Liver (tissue), 3 donors: ENCODE data around the gene RNF112.

ENCODE experiments used
- FOXA1 ChIP-seq: IDR thresholded peaks from 2 replicates; pipeline ENCODE4 v1.6.1; 2016; ENCODE audit warnings: antibody characterized with exemption
- JUND ChIP-seq, 2 donors: IDR thresholded peaks; 2 replicates each; pipeline ENCODE4 v1.6.1; 2016; ENCODE audit warnings: antibody characterized with exemption in 2 of 2
- RXRA ChIP-seq, 2 donors: IDR thresholded peaks; 2 replicates each; pipeline ENCODE4 v1.6.1; 2017 to 2018; ENCODE audit warnings: antibody characterized with exemption in 2 of 2, mild to moderate bottlenecking in 1 of 2
- TF ChIP-seq, protein P1 (sequence below): fragments of 150-350 bp; IDR thresholded peaks from 2 replicates; pipeline ENCODE4 v1.5.1; 2017; ENCODE audit warnings: improper control_type of control experiment, low read depth, low read length; ENCODE audit not compliant: missing input control
- donor health status: healthy.
- donor health status: healthy.

- TF ChIP-seq, protein P1, sequence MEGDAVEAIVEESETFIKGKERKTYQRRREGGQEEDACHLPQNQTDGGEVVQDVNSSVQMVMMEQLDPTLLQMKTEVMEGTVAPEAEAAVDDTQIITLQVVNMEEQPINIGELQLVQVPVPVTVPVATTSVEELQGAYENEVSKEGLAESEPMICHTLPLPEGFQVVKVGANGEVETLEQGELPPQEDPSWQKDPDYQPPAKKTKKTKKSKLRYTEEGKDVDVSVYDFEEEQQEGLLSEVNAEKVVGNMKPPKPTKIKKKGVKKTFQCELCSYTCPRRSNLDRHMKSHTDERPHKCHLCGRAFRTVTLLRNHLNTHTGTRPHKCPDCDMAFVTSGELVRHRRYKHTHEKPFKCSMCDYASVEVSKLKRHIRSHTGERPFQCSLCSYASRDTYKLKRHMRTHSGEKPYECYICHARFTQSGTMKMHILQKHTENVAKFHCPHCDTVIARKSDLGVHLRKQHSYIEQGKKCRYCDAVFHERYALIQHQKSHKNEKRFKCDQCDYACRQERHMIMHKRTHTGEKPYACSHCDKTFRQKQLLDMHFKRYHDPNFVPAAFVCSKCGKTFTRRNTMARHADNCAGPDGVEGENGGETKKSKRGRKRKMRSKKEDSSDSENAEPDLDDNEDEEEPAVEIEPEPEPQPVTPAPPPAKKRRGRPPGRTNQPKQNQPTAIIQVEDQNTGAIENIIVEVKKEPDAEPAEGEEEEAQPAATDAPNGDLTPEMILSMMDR = no peak
- TF ChIP-seq FOXA1 (no peak), RXRA (IDR thresholded peaks at IDR 0.05) (peak; percentile 47 to 54), JUND (IDR thresholded peaks at IDR 0.05) (no peak)
Measured at GRCh38 chr17:19398301-19399181, 12.5 kb upstream of the RNF112 start.
